Islet of Langerhans (tissue), 1 donor: Measurements from ENCODE around the gene LAMA2.

ENCODE experiments used
- FAIRE-seq: peaks from one replicate; lab custom pipeline; 2011; peaks lifted over from hg19 to GRCh38; lab: Jason Lieb, UNC

The LAMA2 gene

DNA sequence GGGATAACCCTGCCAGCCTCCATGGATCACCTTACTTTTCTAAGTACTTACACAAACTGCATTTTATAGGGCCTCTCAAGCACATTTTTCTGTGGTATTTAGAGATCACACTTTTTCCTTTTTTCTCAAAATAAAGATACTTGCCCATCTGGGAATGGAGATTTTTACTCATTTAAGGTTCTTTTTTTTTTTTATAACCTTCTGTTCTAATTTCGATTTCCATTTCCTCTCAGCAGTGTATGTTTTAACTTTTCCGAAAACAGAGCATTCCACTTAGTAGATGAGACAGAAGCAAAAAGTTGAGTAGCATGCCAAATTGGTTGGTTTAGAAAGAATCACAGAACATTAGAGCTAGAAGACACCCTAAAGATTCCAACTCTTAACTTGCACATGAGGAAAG is 612.7 kb downstream of the LAMA2 start:
- no peak for FAIRE-seq

DNA sequence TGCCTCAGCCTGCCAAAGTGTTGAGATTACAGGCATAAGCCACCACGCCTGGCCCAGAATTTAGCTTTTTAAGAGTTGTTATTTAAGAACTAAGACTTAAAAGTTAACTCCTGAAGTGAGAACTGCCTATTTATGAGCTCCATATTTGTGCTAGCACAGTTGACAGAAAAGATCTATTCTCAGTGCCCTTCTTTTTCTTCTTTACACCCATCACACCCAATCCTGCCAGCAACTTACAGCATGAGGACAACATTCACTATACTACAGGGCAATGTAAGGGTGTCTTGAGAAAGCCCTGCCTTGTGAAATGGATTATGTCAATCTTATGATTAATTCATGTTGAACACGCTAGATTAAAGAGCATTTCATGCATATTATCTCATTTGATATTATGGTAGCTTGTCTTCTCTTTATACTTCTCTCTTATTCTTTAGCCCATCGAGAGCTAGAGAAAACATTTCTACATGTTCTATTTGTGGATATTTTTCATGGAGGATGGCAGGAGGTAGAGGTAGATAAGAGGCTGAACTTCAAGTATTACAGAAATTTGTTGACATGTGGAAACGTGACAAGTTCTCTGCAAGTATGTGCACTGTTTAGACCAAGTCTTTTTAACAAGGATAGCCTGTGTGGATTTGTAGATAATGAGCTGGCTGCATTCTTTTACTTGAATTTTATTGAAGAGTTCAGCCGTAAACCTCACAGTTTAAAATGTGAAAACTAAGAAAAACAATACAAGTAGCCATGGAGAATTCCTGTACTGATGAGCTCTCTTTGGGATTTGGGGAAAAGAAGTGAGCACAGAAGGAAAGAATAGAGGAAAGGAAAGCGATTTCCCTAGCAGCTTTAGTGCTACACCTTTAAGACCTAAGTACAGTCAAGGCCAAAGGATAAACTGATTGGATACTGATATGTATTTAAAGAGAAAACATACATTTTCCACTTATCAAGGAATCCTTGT is 614.8 kb downstream of the LAMA2 start:
- FAIRE-seq, result no peak

DNA sequence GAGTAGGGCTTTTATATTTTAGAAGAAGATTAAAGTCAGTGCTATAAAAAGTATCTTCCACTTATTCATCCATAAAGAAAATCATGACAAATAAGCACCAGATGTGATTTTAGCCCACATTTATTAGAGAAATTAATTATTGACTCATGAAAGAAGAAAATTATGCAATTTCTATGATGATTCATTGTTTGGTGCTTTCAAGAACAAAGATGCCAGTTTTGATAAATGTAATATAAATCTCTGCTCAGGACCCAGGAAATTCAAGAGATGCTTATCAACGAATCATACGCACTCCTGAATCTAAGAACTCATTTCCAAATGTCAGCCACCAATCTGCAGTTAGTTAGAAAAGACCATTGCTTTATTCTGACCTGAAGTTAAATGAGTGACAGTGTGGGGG is 615.6 kb downstream of the LAMA2 start:
- no peak for FAIRE-seq

DNA sequence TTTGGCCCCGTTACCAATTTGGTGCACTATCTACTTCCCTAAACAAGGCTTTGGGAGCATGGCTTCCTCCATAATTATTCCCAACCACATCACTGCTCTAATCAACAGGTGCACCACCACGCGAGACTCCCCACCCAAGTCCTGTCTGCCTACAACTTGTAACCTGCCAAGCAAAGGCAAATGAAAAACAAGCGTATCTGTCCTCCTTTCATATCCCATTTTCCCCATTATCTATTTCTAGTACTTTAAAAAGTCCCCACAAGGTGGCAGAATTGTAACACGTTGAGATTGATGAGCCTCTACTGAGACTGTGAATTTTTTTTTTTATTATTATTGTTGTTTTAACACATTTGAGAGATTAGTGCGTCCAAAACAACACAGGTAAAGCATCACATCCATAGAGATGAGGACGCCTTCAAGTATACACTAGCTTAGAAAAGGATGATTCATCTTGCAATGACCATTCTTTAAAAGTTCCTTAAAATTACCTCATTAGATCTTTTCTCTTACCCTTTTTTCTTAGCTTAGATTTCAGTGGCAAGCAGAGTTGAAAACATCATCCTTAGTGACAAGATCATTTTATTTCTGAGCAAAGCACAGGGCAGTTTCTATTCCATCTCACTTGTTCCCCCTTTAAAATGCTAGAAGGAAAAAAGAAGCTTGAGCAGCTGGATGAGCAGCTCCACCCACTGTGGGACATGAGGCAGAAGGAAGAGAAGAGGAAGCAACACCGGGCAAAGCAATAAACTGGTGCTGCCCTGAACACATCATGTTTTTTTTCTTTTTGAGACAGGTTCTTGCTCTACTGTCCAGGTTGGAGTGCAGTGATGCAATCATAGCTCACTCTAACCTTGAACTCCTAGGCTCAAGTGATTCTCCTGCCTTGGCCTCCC is 616.3 kb downstream of the LAMA2 start:
- peak; percentile 90 for FAIRE-seq

DNA sequence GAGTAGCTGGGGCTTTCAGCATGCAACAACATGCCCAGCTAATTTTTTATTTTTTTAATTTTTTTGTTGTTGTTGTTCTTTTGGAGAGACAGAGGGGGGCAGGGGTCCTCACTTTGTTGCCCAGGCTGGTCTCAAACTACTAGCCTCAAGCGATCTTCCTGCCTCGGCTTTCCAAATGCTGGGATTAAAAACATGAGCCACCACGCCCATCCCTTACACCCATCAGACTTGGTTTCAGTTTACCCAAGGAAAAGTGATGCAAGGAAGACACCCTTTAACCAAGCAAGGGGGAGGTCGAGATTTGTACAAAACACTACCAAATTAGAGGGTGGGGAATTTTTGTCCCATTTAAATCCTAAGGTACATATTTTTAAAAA is 616.9 kb downstream of the LAMA2 start:
- FAIRE-seq, result no peak

DNA sequence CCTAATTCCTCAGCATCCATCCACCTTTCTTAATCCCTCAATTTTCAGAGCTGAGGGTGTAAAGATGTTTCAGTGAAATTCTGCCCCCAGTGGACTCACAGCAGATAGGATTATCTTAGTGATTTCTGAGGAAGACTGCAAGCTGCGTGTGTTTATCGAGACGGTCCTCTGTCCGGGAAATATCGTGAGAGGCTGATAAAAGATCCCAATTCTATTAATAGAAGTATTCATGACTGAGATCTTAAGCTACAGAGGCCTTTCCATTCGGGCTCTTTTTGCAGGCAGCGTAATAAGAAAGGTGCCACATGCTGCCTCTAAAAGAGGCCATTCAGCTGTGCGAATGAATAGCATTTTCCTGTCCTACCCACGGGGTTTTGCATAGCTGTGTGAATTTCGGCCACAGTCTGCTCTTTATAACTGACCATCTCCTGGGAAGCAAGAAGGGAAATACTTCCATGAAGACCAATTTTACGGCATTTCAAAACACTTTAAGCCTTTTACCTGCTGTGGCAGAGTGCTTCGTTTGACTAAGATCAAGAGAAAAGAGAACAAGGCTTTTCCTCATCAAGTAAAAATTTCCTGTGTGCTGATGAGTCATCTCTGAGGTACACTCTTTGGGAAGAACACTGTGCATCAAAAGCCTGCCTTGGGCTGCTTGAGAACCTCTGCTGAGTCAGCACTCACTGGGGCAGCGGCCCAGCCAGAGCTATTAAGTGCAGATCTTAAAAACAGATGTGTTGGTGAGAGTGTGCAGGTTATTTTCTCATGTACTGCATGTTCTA is 618.2 kb downstream of the LAMA2 start:
- no peak for FAIRE-seq

DNA sequence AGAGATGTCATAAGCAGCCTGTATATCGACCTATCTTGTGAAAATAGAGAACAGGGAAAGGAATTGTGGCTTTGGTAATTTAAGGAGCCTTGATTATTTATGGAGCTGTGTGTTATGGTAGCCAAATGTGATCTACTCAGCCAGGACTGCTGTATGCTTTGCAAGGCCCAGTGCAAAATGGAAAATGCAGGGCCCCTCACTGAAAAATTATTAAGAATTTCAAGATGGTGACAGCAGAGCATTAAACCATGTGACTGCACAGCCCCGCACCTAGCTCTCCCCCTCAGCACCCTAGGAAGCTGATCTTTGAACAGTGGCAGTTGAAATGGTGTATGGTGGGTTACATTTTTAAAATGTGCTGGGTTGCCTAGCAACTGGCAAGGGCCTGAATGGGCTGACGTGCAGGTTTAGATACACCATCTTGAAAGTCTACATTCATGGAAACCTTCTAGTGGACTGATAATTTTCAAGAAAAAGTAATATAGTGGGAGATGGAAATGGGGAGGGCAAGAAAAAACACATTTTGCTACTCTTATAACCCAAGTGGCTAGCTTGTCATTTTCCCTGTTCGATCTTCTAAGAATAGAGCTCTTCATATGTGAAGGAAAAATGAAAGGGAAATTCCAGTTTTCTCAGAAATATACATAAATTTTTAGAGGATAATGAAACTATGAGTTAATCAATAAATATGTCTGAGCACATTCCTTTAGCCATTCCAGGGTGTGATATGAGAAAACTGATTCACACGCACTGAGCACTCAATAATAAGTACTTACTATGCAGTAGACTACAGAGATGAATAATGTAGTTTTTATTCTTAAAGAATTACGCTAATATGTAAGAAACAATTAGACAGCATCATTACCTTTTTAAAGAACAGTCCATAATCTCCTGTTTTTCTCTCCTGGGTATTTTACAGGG is 619.1 kb downstream of the LAMA2 start:
- no peak for FAIRE-seq

DNA sequence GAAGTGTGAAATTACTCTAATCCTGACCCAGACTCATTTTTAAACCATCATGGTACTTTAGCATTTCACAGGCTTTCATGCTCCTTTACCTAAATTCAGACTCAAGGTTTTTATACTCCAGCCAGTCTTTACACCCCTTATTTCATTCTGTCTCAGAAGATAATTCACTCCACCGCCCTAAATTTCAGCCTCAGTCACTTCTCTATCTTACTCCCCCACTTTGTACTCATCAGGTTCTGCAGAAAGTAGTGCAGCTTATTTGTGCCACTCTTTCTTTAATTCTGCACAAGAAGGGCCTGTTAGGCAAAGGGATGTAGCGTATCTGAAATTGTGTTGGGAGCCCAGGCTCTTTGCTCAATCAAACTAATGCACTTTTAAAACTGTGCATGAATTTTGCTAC is 621.5 kb downstream of the LAMA2 start:
- FAIRE-seq, result no peak

DNA sequence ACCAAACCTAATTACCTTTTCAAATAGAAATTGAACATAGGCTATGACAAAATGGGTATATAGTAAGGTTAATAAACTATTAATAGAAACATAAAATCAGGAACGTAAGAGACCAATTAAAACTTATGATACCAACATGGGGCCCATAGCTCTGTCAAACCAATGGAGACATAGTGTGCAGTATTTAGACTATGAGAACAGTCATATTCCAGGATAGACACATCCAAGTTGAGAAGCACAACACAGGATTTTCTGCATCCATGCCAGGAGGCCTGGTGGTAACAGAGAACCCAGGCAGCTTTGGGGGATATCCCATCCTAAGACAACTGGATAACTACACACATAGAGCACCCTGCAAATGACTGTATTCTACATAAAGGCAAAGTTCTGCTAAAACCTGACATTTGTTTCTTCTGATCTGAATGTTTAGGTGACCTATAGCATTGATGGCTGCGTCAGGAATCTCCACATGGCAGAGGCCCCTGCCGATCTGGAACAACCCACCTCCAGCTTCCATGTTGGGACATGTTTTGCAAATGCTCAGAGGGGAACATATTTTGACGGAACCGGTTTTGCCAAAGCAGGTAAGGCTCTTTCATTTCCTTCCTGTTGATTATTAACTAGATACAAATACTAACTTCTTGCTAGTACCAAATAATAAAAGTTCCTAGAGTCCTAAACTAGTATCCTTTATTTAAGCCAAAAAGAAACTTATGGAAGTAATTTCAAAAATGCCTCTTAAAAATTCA is 624.3 kb downstream of the LAMA2 start:
- no peak for FAIRE-seq

DNA sequence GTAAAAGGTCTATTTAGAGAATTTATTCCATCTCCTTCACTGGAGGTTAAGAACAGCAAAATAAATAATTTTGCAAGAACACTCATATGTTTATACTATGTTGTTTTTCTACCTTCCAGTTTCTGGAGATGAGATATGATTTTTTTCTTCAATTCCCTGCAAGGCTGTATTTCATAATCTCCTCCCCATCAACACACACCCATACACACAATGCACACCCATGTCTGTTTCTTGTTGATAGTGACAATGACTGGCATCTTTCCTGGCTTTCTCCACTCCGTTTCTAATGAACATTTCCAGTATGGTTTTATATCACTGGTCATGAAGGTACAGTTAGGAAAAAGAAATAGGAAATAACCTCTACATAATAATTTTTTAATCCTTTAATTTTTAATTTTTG is 624.9 kb downstream of the LAMA2 start:
- no peak for FAIRE-seq

DNA sequence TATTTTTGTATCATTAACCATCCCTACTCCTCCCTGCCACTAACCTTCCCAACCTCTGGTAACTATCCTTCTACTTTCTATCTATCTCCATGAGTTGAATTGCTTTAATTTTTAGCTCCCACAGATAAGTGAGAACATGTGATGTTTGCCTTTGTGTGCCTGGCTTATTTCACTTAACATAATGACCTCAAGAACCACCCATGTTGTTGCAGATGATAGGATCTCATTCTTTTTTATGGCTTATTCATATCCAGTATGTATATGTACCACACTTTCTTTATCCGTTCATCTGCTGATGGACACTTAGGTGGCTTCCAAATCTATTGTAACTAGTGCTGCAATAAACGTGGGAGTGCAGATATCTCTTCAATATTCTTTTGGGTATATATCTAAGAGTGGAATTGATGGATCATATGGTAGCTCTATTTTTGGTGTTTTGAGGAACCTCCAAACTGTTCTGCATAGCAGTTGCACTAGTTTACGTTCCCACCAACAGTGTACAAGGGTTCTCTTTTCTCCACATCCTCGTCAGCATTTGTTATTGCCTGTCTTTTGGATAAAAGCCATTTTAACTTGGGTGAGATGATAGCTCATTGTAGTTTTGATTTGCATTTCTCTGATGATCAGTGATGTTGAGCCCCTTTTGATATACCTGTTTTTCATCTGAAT is 625.7 kb downstream of the LAMA2 start:
- no peak for FAIRE-seq

DNA sequence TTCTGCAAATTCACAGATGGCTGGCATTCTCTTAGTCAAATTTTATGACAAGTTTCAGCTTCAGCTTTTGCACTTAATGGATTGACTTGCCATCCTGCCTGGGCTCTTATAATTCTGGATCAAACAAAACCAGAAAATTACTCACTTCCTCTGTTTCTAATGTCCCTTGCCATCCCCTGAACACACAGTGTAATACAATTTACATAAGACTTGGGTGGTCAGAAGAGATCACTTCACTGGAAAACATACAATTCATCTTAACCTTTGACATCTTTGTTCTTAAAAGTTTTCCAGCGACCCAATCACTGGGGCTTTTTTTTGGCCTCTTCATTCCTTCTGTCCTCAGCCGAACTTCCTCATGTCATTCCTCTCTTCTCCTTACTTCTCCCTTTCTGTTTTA is 628.0 kb downstream of the LAMA2 start:
- FAIRE-seq, result no peak

DNA sequence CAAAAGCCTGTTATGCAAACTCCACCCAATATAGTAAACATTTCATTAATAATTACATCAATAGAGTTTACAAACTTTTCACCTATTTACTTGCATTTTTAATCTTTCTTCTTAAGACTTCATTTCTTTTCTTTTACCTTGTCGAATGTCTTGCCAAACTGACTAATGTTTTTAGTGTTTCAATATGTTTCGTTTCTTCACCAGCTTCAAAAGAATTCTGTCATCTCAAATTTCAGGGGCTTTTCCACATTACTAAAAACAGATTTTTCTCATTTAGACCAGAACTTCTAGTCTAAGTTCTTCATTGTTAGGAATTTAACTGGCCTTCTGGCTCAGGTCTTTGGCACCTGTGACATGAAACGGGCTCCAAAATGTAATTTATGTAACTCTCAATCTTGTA is 630.5 kb downstream of the LAMA2 start:
- no peak for FAIRE-seq

DNA sequence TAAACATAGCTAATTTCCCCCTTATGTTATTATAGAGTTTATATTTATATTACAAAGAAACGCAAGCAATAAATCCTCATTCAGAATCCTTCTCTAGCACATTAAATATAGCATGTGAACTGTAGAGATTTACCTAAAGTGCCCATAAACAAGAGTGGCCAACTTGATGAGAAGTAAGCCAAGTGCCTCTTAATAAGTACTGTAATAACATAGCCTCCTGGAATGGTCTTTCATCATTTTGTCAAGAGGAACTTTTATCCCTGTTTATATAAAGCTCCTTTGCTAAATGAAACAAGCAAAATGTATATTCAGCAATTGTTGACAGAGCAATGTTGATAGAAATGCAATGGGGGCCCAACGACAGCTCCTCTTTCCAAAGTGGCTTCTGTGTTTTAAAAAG is 632.1 kb downstream of the LAMA2 start:
- no peak for FAIRE-seq

DNA sequence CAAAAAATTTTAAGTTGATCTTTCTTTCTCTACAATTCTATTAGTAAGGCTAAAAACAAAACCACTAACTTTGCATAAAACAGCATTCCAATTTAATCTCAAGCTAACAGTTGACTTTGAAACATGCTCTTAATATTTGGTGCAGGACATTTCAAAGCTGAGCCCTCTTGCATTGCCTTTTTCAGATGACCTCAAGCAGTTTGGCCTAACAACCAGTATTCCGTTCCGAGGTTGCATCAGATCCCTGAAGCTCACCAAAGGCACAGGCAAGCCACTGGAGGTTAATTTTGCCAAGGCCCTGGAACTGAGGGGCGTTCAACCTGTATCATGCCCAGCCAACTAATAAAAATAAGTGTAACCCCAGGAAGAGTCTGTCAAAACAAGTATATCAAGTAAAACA is 633.1 kb downstream of the LAMA2 start:
- FAIRE-seq, result no peak

DNA sequence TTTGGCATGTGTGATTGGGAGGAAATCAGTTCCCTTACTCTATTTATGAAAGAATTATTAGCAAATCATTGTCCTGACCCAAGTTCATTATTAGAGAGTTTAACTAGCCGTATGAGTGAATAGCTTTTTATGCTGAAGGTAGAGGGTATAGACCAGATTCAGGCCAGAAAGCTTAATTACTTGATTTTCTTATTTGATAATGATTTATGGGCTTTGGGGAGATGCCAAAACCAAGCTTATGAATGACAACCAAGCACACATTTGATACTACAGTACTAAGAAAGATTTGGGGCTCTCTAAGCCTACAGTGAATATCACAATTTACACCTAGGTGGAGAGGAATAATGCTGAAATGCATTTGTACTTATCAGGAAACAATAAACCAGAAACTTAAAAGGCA is 633.8 kb downstream of the LAMA2 start:
- FAIRE-seq, result no peak

DNA sequence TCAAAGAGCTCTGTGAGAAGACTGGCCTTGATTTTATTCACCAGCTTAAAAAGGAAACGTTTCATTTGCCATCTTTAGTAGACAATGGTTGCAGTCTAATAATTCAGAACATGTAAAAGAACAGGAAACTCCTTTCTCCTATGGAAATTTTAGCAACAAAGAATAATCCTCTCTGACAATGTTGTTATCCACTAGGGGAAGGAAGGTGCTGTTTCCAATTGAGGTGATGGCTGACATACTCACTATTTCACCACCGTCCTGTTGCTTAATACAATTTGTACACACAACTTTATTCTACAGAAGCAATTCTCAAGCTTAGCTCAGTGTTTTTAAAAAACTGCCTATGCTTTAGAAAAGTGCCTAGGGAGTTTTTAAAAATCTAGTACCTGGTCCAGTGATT is 634.4 kb downstream of the LAMA2 start:
- no peak for FAIRE-seq

DNA sequence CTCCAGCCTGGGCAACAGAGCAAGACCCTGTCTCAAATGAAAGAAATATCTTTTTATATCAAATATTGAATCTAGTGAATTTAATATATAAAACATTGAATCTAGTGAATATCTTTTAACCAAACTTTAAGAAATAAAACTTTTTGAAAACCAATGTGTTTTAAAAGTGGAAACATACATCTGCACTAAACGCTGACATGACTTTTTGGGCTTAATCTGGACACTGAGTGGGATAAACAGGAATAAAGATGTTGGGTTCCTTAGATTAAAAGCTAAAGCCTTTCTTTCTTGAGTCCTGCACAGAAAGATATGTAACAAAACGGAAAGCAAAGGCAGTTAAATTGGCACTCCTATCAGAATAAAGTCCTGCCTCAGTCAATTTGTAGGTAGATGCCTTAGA is 636.8 kb downstream of the LAMA2 start:
- no peak for FAIRE-seq

DNA sequence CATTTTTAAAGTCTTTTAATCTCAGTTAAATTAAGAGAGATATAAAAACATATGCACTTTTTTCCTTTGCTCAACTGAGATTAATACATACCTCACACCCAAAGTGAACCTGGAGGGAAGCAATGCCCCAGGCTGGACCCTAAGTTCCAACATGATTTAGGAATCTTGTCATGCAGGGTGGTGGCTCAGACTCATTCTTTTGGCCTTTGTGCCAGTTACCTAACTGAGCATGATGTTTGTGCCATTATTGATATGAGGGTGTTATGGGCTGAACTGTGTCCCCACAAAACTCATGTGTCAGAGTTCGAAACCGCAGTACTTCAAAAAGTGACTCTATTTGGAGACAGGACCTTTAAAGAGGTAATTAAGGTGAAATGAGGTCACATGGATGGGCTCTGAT is 639.0 kb downstream of the LAMA2 start:
- FAIRE-seq, result no peak

DNA sequence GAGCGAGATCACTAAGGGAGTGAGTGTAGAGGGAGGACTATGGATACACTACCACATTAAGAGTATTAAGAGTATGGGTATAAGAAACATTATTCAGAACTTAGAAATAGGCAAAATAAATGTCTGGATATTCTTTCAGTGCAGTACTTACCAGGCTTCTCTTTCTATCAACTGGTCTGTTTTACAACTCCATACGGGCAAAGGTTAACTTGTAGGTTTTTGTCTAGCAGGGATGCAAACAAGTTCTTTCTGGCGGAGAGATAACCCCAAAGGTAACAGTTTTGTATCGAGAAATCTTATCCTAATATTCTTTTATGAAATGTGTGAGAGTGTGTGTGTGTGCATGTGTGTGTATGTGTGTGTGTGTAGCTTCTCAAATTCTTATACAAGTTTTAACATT is 640.9 kb downstream of the LAMA2 start:
- no peak for FAIRE-seq
